Motor neuron (in vitro differentiated cells): ENCODE results near the gene CLPTM1L. TPM values are rescaled to one million over a fixed set of nuclear protein-coding genes. Genes with fewer than 3 reads are reported as not detected.
"Not testable (repeated sequence)": the region's sequence is repeated elsewhere in the genome, so short reads cannot be mapped to it uniquely, and the experiment has no call there.

Source experiments
- ATAC-seq, 8 experiments: fragments of 200-7000 bp; cut with Tn5 transposase; replicated peaks in 6 of 8; 2 replicates each; pipeline ENCODE4 v1.8.0; 2021; ENCODE audit warnings: mild to moderate bottlenecking in 8 of 8, moderate library complexity in 8 of 8
- H3K27ac ChIP-seq, 2 donors: fragments of 250-450 bp; sonication (Bioruptor Pico); 2 replicates each; pipeline ENCODE4 v1.9.0; 2021; ENCODE audit warnings: antibody characterized with exemption in 2 of 2, mild to moderate bottlenecking in 2 of 2, moderate library complexity in 1 of 2
- H3K4me1 ChIP-seq, 2 donors: fragments of 250-450 bp; sonication (Bioruptor Pico); replicated peaks in 1 of 2; 2 replicates each; pipeline ENCODE4 v1.6.1; 2021; ENCODE audit warnings: antibody characterized with exemption in 2 of 2, mild to moderate bottlenecking in 2 of 2, moderate library complexity in 1 of 2
- H3K4me3 ChIP-seq, 5 donors: fragments of 250-450 bp; sonication (Bioruptor Pico); 2 replicates each; pipeline ENCODE4 v1.9.0; 2021; ENCODE audit warnings: antibody characterized with exemption in 5 of 5, mild to moderate bottlenecking in 5 of 5, moderate library complexity in 4 of 5
- WGBS, 10 experiments: fragments of 450-650 bp; shearing (Covaris generic); methylation state at CpG; one replicate each; pipeline ENCODE4 v1.0.0; 2022; 5-methylcytosine and 5-hydroxymethylcytosine counted together
- in situ Hi-C, 9 experiments: fragments of 400-800 bp; cut with MboI; loops; one replicate each; pipeline ENCODE4 v1.15.0; 2021; ENCODE audit warnings: low sequenced_read_pairs in 9 of 9, low pct_unique_long_range_greater_than_20kb in 2 of 9; ENCODE audit not compliant: unreplicated experiment in 9 of 9
- total RNA-seq, 8 experiments: library from RNA; unstranded; fragments of 300-600 nt; gene quantifications; 2 replicates each; pipeline versions ENCODE4 v1.2.3 to v1.2.4, GENCODE V29; 2022

Gene CLPTM1L
- total RNA-seq, 8 experiments from 2014 or later: 42.4 to 132 (median 77.7) TPM

DNA sequence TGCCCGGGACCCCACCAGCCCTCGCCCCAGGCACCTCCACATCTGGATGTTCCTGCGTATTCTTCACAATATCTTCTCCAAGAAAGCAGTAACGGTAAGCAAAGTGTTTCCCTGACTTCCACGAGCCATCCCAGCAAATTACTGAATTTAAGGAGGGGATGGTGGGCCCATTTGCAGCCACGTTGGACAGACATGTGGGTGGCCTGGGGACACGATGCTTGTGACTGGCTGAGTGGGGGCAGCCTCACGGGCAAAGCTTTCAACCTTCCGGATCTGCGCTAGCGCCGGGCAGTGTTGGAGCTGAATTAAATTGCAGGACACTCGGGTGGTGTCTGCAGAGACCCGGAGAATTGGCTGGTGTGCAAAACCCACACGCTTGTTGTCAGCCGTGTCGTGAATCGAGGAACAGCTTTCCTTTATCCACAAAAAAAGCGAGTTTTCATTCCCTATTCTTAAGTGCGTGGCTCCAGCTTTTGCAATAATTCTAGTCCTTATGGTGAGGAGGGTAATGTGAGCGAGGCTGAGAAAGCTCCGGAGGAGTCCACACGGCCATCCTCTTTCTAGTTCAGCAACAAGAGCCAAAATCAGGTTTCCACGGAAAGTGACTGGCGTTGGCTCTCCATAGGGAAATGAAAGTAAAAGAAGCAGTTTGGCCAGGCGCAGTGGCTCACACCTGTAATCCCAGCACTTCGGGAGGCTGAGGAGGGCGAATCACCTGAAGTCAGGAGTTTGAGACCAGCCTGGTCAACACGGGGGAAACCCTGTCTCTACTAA lies 17.5 kb upstream of the CLPTM1L start:
- 17 to 100% (median 77%) methylated on average over 1 to 17 of the region's 29 CpGs; no CpG with 5 or more reads in 1 of the 10 experiments for WGBS, 10 experiments

DNA sequence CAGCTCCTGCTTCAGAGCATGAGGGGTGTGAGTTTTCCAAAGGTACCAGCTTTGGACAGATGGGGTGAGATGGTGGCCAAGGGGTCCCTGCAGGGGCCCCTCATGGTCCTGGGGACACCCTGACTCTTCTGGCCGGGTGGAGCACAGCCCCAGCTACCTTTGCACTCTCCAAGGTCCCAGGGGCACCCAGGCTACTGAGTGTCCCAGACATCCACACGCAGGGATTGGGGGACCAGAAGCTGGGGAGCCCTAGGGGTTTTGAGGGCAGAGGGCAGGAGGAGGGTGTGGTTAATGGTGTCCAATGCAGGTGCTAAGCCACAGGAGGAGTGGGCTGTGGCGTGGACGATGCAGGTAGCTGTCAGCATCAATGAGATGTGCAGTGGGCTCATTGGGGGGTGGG lies 16.0 kb upstream of the CLPTM1L start:
- Histone ChIP-seq H3K27ac (no peak overlapping the region), H3K4me3 (no peak overlapping the region), H3K4me1 (peaks cover 0 to 3% of the 10 kb centered on the region in 2 donors)
- ATAC-seq: no peak
- 80% methylated on average over 2 of the region's 4 CpGs; no CpG with 5 or more reads in 9 of the 10 experiments for WGBS, 10 experiments
- in situ Hi-C loops: no loop called here

More for the DNA sequence above, 17.5 kb upstream of the CLPTM1L start:
- H3K4me1 ChIP-seq: no peaks in the 10 kb centered on the region
- ATAC-seq: no peak
- no peak overlapping the region for H3K27ac ChIP-seq
- no peak overlapping the region for H3K4me3 ChIP-seq
- in situ Hi-C loops: no loop called here

DNA sequence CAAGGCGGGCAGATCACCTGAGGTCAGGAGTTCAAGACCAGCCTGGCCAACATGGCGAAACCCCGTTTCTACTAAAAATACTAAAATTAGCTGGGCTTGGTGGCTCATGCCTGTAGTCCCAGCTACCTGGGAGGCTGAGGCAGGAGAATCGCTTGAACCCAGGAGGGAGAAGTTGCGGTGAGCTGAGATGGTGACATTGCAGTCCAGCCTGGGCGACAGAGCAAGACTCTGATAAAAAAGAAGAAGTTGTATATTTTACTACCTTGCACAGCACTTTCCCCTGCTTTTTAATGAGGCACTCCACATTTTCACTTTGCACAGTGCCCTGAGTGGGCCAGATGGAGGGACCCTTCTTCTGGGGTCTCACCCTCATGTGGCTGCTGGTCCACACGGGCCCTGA lies 15.5 kb upstream of the CLPTM1L start:
- H3K27ac ChIP-seq, H3K4me1 ChIP-seq, in situ Hi-C loops, ATAC-seq, H3K4me3 ChIP-seq: not testable (repeated sequence)
- WGBS, 10 experiments: 20 to 80% (median 63%) methylated on average over 1 to 5 of the region's 7 CpGs; no CpG with 5 or more reads in 4 of the 10 experiments

DNA sequence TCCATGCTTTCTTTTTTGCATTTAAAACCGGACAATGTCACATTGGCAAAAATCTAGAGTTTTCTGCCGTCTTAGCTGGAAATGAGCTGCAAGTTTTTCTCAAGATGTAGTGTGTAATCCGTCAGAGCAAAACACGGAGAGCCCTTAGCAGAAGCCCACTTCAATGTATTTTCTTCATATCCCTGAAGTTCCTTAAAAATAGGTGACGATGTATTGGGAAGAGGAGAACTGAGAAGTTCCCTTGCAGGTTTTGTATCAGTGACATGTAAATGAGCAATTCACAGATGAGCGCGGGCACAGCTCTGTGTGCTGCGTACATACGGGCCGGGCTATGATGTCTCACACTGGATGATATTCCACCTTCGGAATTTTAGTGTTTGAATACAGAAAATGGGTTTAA lies 14.8 kb upstream of the CLPTM1L start:
- no peak overlapping the region for H3K27ac ChIP-seq
- no peak for ATAC-seq
- in situ Hi-C loops: no loop called here
- H3K4me1 ChIP-seq: peaks cover 0 to 11% of the 10 kb centered on the region in 2 donors
- H3K4me3 ChIP-seq: no peak overlapping the region
- WGBS, 10 experiments: 33 to 89% (median 75%) methylated on average over 1 to 11 of the region's 11 CpGs

DNA sequence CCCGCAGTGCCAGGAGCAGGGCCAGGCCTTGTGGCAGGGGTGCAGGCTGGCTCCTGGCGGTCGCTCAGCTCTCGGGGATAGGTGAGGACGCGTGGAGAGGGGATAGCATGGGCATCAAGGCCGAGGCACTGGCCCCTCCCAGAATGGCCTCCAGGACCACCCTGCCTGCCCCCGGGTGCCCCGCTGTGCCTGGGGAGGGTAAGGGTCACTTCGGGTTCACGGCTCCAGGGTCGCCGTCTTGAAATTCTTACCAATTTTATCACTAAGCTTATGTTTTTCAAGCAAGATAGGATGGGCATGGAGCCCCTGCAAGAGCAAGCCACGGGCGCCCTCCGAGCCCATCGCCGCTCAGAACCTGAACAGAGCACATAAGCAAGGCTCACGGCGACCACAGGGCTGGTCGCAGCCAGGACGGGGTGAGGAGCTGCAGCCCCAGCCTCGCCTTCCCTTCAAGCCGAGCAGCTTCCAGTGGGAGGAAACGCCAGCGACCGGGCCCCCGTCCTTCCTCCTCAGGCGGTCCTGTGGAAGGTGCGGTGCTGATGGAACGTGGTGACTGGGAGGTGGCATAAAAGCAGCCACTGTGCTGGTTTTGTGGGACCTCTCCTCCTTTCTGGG lies 14.2 kb upstream of the CLPTM1L start:
- H3K27ac ChIP-seq: no peak overlapping the region
- H3K4me3 ChIP-seq: no peak overlapping the region
- H3K4me1 ChIP-seq: peaks cover 0 to 11% of the 10 kb centered on the region in 2 donors
- WGBS, 10 experiments: 47 to 80% (median 71%) methylated on average over 1 to 6 of the region's 31 CpGs; no CpG with 5 or more reads in 4 of the 10 experiments
- ATAC-seq: no peak
- in situ Hi-C loops: no loop called here

DNA sequence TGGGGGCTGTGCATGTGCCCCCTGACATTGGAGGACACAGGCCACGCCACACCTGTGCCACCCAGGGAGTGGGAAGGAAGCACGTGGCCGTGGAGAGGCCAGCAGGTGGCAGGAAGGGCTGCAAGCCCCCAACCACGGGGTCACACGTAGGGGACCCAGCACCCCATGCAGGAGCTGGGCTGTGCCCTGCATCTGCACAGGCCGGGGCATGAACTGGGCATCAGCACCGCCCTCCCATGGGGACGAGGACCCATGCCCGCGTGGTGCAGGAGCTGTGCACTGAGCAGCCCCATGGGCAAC lies 13.8 kb upstream of the CLPTM1L start:
- in situ Hi-C loops: no loop called here

DNA sequence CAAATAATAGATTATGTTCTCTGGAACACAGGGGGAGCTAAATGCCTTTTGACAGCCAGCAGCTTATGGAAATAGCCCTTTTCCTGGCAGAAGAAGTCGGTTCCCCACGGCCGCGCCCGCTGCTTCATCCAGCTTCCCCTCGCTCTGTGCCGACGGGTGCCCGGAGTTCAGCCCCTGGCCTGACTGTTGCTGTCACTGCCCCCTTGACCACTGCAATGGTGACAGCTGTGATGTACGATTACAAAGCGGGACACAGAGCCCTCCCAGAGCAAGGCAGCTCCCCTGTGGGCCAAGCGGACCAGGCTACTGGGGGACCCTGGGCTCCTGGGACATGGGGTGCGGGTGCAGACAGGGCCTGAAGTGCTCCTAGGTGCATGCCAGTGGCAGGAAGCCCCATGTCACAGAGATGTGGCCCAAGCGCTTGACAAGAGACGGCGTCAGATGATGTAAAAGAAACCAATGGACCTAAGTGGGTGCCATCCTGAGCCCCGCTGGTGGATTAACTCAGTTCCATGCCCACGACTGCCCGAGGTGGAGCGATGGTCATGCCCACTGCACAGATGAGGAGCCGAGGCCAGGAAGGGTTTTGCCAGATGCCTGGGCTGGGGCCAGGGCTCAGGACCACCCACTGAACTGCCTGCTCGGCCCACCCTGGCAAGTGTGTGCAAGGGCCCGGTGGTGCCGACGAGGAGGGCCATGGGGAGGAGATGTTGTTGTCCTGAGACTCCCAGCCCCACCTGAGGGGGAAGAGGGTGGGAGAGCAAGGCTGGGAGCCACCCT lies 13.2 kb upstream of the CLPTM1L start:
- 47 to 80% (median 72%) methylated on average over 2 to 11 of the region's 25 CpGs; no CpG with 5 or more reads in 4 of the 10 experiments for WGBS, 10 experiments
- no peak for ATAC-seq
- Histone ChIP-seq H3K4me3 (no peak overlapping the region), H3K4me1 (peaks cover 0 to 11% of the 10 kb centered on the region in 2 donors), H3K27ac (no peak overlapping the region)
- in situ Hi-C loops: no loop called here

More for the DNA sequence above, 13.8 kb upstream of the CLPTM1L start:
- Histone ChIP-seq H3K27ac (no peak overlapping the region), H3K4me1 (peaks cover 0 to 11% of the 10 kb centered on the region in 2 donors), H3K4me3 (no peak overlapping the region)
- ATAC-seq: no peak
- no CpG with 5 or more reads among the region's 10 CpGs for WGBS, 10 experiments

DNA sequence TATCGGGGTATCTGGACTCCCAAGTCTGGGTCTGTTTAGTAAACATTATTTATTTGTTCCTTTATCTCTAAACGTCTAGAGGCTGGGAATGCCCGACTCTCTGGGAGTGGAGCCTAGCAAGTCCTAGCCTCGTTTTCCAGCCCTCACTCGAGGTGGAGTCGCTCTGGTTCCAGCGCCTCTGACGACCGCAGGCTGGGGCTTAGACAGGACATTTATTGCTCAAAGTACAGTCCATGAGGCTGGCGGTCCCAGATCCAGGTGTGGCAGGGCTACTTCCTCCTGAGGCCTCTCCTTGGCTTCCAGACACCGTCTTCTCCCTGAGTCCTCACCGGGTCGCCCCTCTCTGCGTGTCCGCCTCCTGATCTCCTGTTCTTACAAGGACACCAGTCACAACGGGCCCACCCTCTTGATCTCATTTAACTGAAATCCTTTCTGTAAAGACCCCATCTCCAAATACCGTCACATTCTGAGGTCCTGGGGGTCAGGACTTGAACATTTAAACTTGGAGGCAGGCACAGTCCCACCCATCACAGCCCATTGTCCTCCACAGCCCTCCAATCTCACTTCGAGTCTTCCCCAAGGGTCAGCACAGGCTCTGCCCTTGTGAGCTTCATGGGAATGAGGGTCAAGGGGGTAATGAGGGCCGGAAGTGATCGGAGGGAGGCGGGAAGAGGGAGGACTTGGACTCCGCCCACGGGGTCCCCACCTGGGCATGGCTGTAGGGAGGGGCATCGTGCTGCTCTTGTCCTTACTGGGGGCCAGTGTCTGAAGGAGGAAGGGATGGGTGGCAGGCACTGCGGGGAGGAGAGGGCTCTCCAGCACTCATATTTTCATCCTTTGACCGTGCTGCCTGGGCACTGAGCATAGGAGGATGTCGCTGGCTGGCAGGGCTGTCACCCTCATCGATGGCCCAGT lies 12.2 kb upstream of the CLPTM1L start:
- Histone ChIP-seq H3K4me1 (peaks cover 0 to 11% of the 10 kb centered on the region in 2 donors), H3K4me3 (no peak overlapping the region), H3K27ac (no peak overlapping the region)
- no peak for ATAC-seq
- 30 to 100% (median 64%) methylated on average over 1 to 9 of the region's 28 CpGs for WGBS, 10 experiments
- in situ Hi-C loops: no loop called here

DNA sequence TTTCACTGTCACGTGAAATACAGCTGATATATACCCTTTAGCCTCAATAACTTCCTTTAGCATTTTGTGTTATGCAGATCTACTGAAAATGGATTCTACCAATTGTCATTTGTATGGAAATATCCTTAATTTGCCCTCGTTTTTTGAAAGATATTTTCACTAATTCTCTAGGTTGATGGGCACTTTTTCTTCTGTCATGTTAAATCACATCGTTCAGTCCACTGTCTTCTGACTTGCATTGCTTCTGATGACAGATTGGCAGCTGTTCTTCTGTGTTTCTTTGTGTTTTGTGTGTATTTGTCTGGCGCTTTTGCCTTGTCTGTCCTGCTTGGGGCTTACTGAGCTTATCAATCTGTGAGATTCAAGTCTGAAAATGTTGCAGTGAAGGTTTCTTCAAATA lies 9.7 kb upstream of the CLPTM1L start:
- ATAC-seq: no peak
- Histone ChIP-seq H3K4me3 (no peak overlapping the region), H3K4me1 (peaks cover 0 to 11% of the 10 kb centered on the region in 2 donors), H3K27ac (no peak overlapping the region)
- WGBS, 10 experiments: 5 to 45% (median 17%) methylated on average over 2 to 4 of the region's 4 CpGs
- in situ Hi-C loops: no loop called here

DNA sequence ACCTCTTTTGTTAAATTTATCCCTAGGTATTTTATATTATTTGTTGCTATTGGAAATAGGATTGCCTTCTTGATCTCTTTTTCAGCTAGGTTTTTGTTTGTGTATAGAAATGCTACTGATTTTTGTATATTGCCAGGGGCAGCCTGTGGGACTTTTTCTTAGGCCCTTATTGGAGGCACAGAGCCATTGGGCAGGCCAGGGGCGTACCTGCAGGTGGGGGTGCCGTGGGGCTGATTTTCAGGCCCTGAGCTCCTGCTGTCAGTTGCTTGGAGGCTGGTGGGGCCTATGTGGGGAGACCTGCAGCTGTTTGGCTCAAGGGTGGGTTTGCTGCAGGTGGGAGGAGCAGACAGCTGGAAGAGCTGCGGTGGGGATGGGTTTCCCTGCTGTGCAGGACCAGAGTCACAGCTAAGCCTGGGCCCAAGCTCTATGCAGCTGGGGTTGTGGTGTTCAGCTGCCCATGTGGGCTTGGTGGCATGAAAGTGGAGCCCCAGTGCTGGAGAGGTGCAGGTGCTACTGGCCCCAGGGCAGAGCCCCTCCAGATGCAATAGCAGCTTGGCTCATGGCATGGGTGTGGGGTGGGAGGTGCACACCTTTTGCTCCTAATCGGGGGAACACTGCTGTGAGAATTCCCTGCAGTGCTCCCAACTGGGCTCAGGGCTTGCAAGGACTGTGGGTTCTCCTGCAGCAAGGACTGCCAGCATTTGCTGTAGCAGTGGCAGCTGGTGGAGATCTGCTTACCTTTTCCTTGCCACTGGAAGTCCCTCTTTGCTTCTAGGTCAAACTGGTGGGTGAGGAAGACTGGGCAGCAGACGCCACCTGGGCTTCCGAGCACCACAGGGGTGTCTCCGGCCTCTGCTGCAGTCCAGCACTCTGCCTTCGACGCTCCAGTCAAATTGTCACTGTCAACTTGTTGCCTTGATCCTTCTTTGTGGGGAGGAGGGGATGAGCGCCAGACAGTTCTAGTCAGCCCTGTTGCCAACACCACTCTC lies 7.6 kb upstream of the CLPTM1L start:
- H3K4me1 ChIP-seq: peaks cover 0 to 11% of the 10 kb centered on the region in 2 donors
- H3K27ac ChIP-seq: no peak overlapping the region
- no peak for ATAC-seq
- WGBS, 10 experiments: 0 to 80% (median 50%) methylated on average over 1 to 6 of the region's 10 CpGs; no CpG with 5 or more reads in 1 of the 10 experiments
- in situ Hi-C loops: no loop called here
- H3K4me3 ChIP-seq: no peak overlapping the region

DNA sequence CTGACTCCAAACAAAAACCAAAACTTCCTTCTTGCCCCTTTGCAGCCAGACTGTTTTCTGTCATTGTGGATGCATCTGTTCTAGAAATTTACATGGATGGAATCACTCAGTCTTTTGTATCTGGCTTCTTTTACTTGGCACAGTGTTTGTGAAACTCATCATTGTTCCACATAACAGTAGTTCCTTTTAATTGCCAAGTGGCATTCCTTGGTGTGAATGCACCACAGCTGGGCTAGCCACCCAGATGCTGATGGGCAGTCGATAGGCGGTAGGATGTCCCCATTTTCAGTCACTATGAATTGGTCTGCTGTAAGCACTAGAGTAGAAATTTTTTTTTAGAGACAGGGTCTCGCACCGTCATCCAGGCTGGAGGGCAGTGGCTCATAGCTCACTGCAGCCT lies 6.3 kb upstream of the CLPTM1L start:
- no peak for ATAC-seq
- H3K4me3 ChIP-seq: no peak overlapping the region
- H3K4me1 ChIP-seq: peaks cover 0 to 11% of the 10 kb centered on the region in 2 donors
- no peak overlapping the region for H3K27ac ChIP-seq
- in situ Hi-C loops: no loop called here
- 40 to 93% (median 81%) methylated on average over 2 to 4 of the region's 4 CpGs; no CpG with 5 or more reads in 4 of the 10 experiments for WGBS, 10 experiments
